Prostate gland (tissue), 2 donors: Measurements from ENCODE around the gene JPT1. TPM values are rescaled to one million over a fixed set of nuclear protein-coding genes. Genes with fewer than 3 reads are reported as not detected.
"Not testable (repeated sequence)": the region's sequence is repeated elsewhere in the genome, so short reads cannot be mapped to it uniquely, and the experiment has no call there.

ENCODE experiments used
- DNase-seq: peaks from one replicate; pipeline ENCODE4 v3.0.0-alpha.2; 2019; ENCODE audit warnings: low spot score
- H3K27ac ChIP-seq, 2 donors: fragments of 200-600 bp; sonication (generic); 2 replicates each; pipeline ENCODE4 v1.5.1; 2017 to 2019
- H3K27me3 ChIP-seq: fragments of 200-600 bp; sonication (generic); replicated peaks from 2 replicates; pipeline ENCODE4 v1.5.1; 2019; ENCODE audit not compliant: insufficient read depth
- H3K36me3 ChIP-seq, 2 donors: fragments of 200-600 bp; sonication (generic); 1 replicate in 1 of 2; 2 replicates in 1 of 2; pipeline versions ENCODE4 v1.5.1 to v1.8.1; 2017 to 2019
- H3K4me1 ChIP-seq: fragments of 200-600 bp; sonication (generic); replicated peaks from 2 replicates; pipeline ENCODE4 v1.5.1; 2019
- H3K4me3 ChIP-seq, 2 donors: fragments of 200-600 bp; sonication (generic); 2 replicates each; pipeline ENCODE4 v1.5.1; 2017 to 2019
- H3K9me3 ChIP-seq: fragments of 200-600 bp; sonication (generic); 2 replicates; pipeline ENCODE4 v1.5.1; 2017
- CTCF ChIP-seq, 4 experiments: fragments of 200-600 bp in 2 of 4; fragments of 450-650 bp in 2 of 4; sonication (generic) in 2 of 4; IDR thresholded peaks; 1 replicate in 3 of 4; 2 replicates in 1 of 4; pipeline ENCODE4 v1.5.1; 2016 to 2019; ENCODE audit warnings: antibody characterized with exemption in 4 of 4, mild to moderate bottlenecking in 2 of 4, moderate library complexity in 2 of 4
- POLR2A ChIP-seq: fragments of 450-650 bp; IDR thresholded peaks from one replicate; pipeline ENCODE4 v1.6.1; 2016; ENCODE audit warnings: antibody characterized with exemption, mild to moderate bottlenecking
- POLR2AphosphoS5 ChIP-seq: sonication (generic); formaldehyde crosslinking; IDR thresholded peaks from one replicate; pipeline ENCODE4 v1.6.1; 2017; ENCODE audit warnings: antibody characterized with exemption
- WGBS: methylation state at CpG from one replicate; pipeline ENCODE4 v1.1.5; 2018; 5-methylcytosine and 5-hydroxymethylcytosine counted together
- intact Hi-C: fragments of 100-400 bp; cut with DNase I; formaldehyde crosslinking; loops from one replicate; pipeline ENCODE4 v1.14.2; 2022
- total RNA-seq, 2 donors: library from RNA; depleted of rRNA; stranded (reverse); fragments of >200 nt; gene quantifications; one replicate each; pipeline ENCODE4 v1.1.0, GENCODE V29; 2016

Gene JPT1
- total RNA-seq, 2 donors from 2014 or later: 97.9 to 132 TPM

GRCh38 chr17:75133001-75133400 is 21.3 kb downstream of the JPT1 start:
- Histone ChIP-seq H3K9me3 (no peaks in the 10 kb centered on the region), H3K27ac (peak overlapping the region; percentile 88), H3K4me3 (no peak overlapping the region), H3K4me1 (peaks cover 5% of the 10 kb centered on the region), H3K27me3 (no peaks in the 10 kb centered on the region), H3K36me3 (no peaks in the 10 kb centered on the region)
- intact Hi-C loops: no loop called here
- WGBS: 61% methylated on average over 3 of the region's 3 CpGs
- TF ChIP-seq CTCF (IDR thresholded peaks at IDR 0.05) (no peak), POLR2AphosphoS5 (peak; percentile 71)
- DNase-seq: peak; percentile 56

GRCh38 chr17:75132018-75133000 is 22.0 kb downstream of the JPT1 start:
- intact Hi-C loops, DNase-seq, H3K27me3 ChIP-seq, H3K9me3 ChIP-seq, H3K36me3 ChIP-seq, H3K4me1 ChIP-seq: not testable (repeated sequence)
- Histone ChIP-seq H3K4me3 (peak overlapping the region; percentile 63 to 80), H3K27ac (peak overlapping the region; percentile 88)
- 77% methylated on average over 40 of the region's 40 CpGs for WGBS

GRCh38 chr17:75131278-75132017 is 22.9 kb downstream of the JPT1 start, which contains the start of gene NT5C:
Gene NT5C, minus strand, starts transcription at chr17:75131742. Its CDS starts 35 bp downstream, at chr17:75131707.
- Histone ChIP-seq H3K4me1 (peaks cover 5% of the 10 kb centered on the region), H3K27me3 (no peaks in the 10 kb centered on the region), H3K4me3 (peak within 1 kb of the TSS; percentile 63 to 80), H3K36me3 (no peaks in the 10 kb centered on the region), H3K27ac (peak within 1 kb of the TSS; percentile 88), H3K9me3 (no peaks in the 10 kb centered on the region)
- WGBS: 3% methylated on average over 40 of the region's 82 CpGs
- TF ChIP-seq POLR2AphosphoS5 (peak; percentile 53), POLR2A (peak; percentile 51), CTCF (IDR thresholded peaks at IDR 0.05) (peak; percentile 46 to 84 (median 67))
- intact Hi-C loops: no loop called here
- peak; percentile 76 for DNase-seq

- no peaks in the 10 kb centered on the region for H3K27me3 ChIP-seq
- peak overlapping the region; percentile 88 for H3K27ac ChIP-seq
- H3K4me3 ChIP-seq: peak overlapping the region; percentile 63 to 80
- 11% methylated on average over 25 of the region's 29 CpGs for WGBS
- intact Hi-C loops: no loop called here
- peaks cover 5% of the 10 kb centered on the region for H3K4me1 ChIP-seq
- no peaks in the 10 kb centered on the region for H3K36me3 ChIP-seq
- TF ChIP-seq CTCF (IDR thresholded peaks at IDR 0.05) (peak in 2 of 4 experiments; percentile 50 to 52), POLR2AphosphoS5 (no peak)
- DNase-seq: peak; percentile 39
- H3K9me3 ChIP-seq: no peaks in the 10 kb centered on the region
These were observed 23.6 kb downstream of the JPT1 start for GRCh38 chr17:75130632-75131277.
